HCT116 (cell line): ENCODE measurements around the gene DNAAF8. TPM values are rescaled to one million over a fixed set of nuclear protein-coding genes. Genes with fewer than 3 reads are reported as not detected.
A peak's percentile ranks its signal among the peaks of the same experiment; 100 is the strongest.

ENCODE experiments used
- ATAC-seq: fragments of 200-7000 bp; cut with Tn5 transposase; 2 replicates; pipeline ENCODE4 v1.9.1; 2020; ENCODE audit warnings: mild to moderate bottlenecking, moderate library complexity
- BruUV-seq: library from RNA; stranded (reverse); fragments of 400-500 nt; replicated peaks from 2 replicates; lab custom pipeline; 2021; lab: Mats Ljungman, UMichigan
- CTCF ChIA-PET: fragments of 300-600 bp; sonication (Branson Sonifier 250); formaldehyde crosslinking; loops from one replicate; lab custom pipeline; 2021; ENCODE audit warnings: antibody characterized with exemption; lab: Charles Lee
- POLR2A ChIA-PET: fragments of 300-600, 350-600 bp; sonication (Branson Sonifier 250); formaldehyde crosslinking; loops from one replicate; lab custom pipeline; 2021; ENCODE audit warnings: antibody characterized with exemption; lab: Charles Lee
- RAD21 ChIA-PET, 2 experiments: fragments of 300-600 bp; sonication (Branson Sonifier 250); formaldehyde crosslinking; loops; one replicate each; lab custom pipeline; 2023; ENCODE audit warnings: low total read pairs in 2 of 2; ENCODE audit not compliant: uncharacterized antibody in 2 of 2, unreplicated experiment in 2 of 2, low non-redundant PET in 1 of 2; lab: Charles Lee
- DNase-seq: peaks from one replicate; pipeline ENCODE4 v3.0.0-alpha.2; 2010; ENCODE audit warnings: low read depth, low spot score
- H2AFZ ChIP-seq: fragments of 200-600 bp; shearing (Covaris generic), sonication (generic); 2 replicates; pipeline ENCODE4 v1.6.1; 2017; ENCODE audit warnings: low read depth, mixed run types, mixed read lengths, antibody characterized with exemption, low read length; ENCODE audit not compliant: poor library complexity, severe bottlenecking
- H3K27ac ChIP-seq: 2 replicates; pipeline ENCODE4 v1.5.1; 2012; ENCODE audit warnings: low read depth, low read length
- H3K27me3 ChIP-seq: fragments of 200-600 bp; sonication (generic); 2 replicates; pipeline ENCODE4 v1.6.1; 2016; ENCODE audit warnings: mixed run types, low read length, mixed read lengths; ENCODE audit not compliant: insufficient read depth
- H3K36me3 ChIP-seq, 2 experiments: fragments of 200-500 bp in 1 of 2; fragments of 200-600 bp in 1 of 2; sonication (Bioruptor generic) in 1 of 2; sonication (generic) in 1 of 2; 2 replicates each; pipeline versions ENCODE4 v1.5.1 to v1.6.1; 2014 to 2016; ENCODE audit warnings: low read length in 2 of 2, inconsistent platforms in 1 of 2, mixed read lengths in 1 of 2, mixed run types in 1 of 2; ENCODE audit not compliant: insufficient read depth in 2 of 2, control insufficient read depth in 1 of 2
- H3K4me1 ChIP-seq, 2 experiments: fragments of 200-600 bp in 1 of 2; sonication (generic) in 1 of 2; 2 replicates each; pipeline versions ENCODE4 v1.5.1 to v1.6.1; 2012 to 2017; ENCODE audit warnings: low read length in 2 of 2, inconsistent platforms in 1 of 2, mild to moderate bottlenecking in 1 of 2, mixed read lengths in 1 of 2, mixed run types in 1 of 2, moderate library complexity in 1 of 2; ENCODE audit not compliant: insufficient read depth in 2 of 2, control insufficient read depth in 1 of 2
- H3K4me2 ChIP-seq: fragments of 200-600 bp; sonication (generic); 2 replicates; pipeline ENCODE4 v1.6.1; 2017; ENCODE audit warnings: mixed run types, low read length, mixed read lengths
- H3K4me3 ChIP-seq, 2 experiments: fragments of 200-600 bp in 1 of 2; sonication (generic) in 1 of 2; replicated peaks in 1 of 2; 2 replicates each; pipeline ENCODE4 v1.5.1; 2011 to 2016; ENCODE audit warnings: low read length in 2 of 2, control low read depth in 1 of 2, low read depth in 1 of 2, mild to moderate bottlenecking in 1 of 2, mixed read lengths in 1 of 2, mixed run types in 1 of 2
- H3K79me2 ChIP-seq: fragments of 200-600 bp; sonication (generic); 2 replicates; pipeline ENCODE4 v1.6.1; 2017; ENCODE audit warnings: mild to moderate bottlenecking, mixed run types, low read length, moderate library complexity, mixed read lengths; ENCODE audit not compliant: insufficient read depth
- H3K9ac ChIP-seq: fragments of 200-600 bp; sonication (generic); 2 replicates; pipeline ENCODE4 v1.6.1; 2016; ENCODE audit warnings: low read length, mixed read lengths
- H3K9me2 ChIP-seq: fragments of 200-600 bp; sonication (generic), shearing (Covaris generic); 2 replicates; pipeline ENCODE4 v1.6.1; 2017; ENCODE audit warnings: mixed run types, mild to moderate bottlenecking, moderate library complexity; ENCODE audit not compliant: insufficient read depth
- H3K9me3 ChIP-seq, 2 experiments: fragments of 200-500 bp in 1 of 2; fragments of 200-600 bp in 1 of 2; sonication (Bioruptor generic) in 1 of 2; sonication (generic) in 1 of 2; 2 replicates each; pipeline ENCODE4 v1.6.1; 2014 to 2017; ENCODE audit warnings: low read length in 2 of 2, mixed read lengths in 2 of 2, inconsistent platforms in 1 of 2, low read depth in 1 of 2, mild to moderate bottlenecking in 1 of 2, mixed run types in 1 of 2, moderate library complexity in 1 of 2; ENCODE audit not compliant: control insufficient read depth in 1 of 2, insufficient read depth in 1 of 2
- H4K20me1 ChIP-seq: fragments of 200-600 bp; sonication (generic), shearing (Covaris generic); 2 replicates; pipeline ENCODE4 v1.6.1; 2017; ENCODE audit warnings: mixed run types, mild to moderate bottlenecking, moderate library complexity; ENCODE audit not compliant: insufficient read depth
- CBX3 ChIP-seq: IDR thresholded peaks from 2 replicates; pipeline ENCODE4 v1.6.1; 2012; ENCODE audit warnings: low read depth
- ELF1 ChIP-seq: IDR thresholded peaks from 2 replicates; pipeline ENCODE4 v1.6.1; 2012; ENCODE audit warnings: low read depth, borderline replicate concordance
- FOSL1 ChIP-seq: IDR thresholded peaks from 2 replicates; pipeline ENCODE4 v1.6.1; 2012; ENCODE audit warnings: low read depth
- JUND ChIP-seq: IDR thresholded peaks from 2 replicates; pipeline ENCODE4 v1.6.1; 2012
- POLR2A ChIP-seq: IDR thresholded peaks from 2 replicates; pipeline ENCODE4 v1.7.0; 2011; ENCODE audit warnings: borderline replicate concordance; ENCODE audit not compliant: insufficient read depth, insufficient read length; ENCODE audit errors: extremely low read depth
- SIN3A ChIP-seq: IDR thresholded peaks from 2 replicates; pipeline ENCODE4 v1.6.1; 2012; ENCODE audit warnings: low read depth
- SP1 ChIP-seq: IDR thresholded peaks from 2 replicates; pipeline ENCODE4 v1.6.1; 2012; ENCODE audit warnings: low read depth
- YY1 ChIP-seq: IDR thresholded peaks from 2 replicates; pipeline ENCODE4 v1.6.1; 2011; ENCODE audit warnings: low read length, low read depth, moderate library complexity, mild to moderate bottlenecking; ENCODE audit not compliant: insufficient replicate concordance; ENCODE audit errors: extremely low read depth
- intact Hi-C: fragments of 100-400 bp; cut with micrococcal nuclease; formaldehyde crosslinking; loops from 2 replicates; pipeline ENCODE4 v1.10.0; 2022
- total RNA-seq: library from RNA; stranded (reverse); gene quantifications from one replicate; pipeline ENCODE4 v1.2.1, GENCODE V29; 2021; ENCODE audit not compliant: unreplicated experiment
- TF ChIP-seq, protein P1 (sequence below), 3 experiments: fragments of 200-600 bp in 1 of 3; sonication (generic) in 1 of 3; IDR thresholded peaks in 2 of 3; conservative IDR thresholded peaks in 1 of 3; 2 replicates each; pipeline ENCODE4 v1.5.1; 2012 to 2017; ENCODE audit warnings: low read depth in 2 of 3, low read length in 2 of 3, antibody characterized with exemption in 1 of 3, borderline replicate concordance in 1 of 3, control low read depth in 1 of 3, mild to moderate bottlenecking in 1 of 3, mixed read lengths in 1 of 3, mixed run types in 1 of 3, moderate library complexity in 1 of 3; ENCODE audit not compliant: insufficient read depth in 1 of 3
- TF ChIP-seq, protein P2 (sequence below): IDR thresholded peaks from 2 replicates; pipeline ENCODE4 v1.6.1; 2012
- TF ChIP-seq, protein P3 (sequence below): IDR thresholded peaks from 2 replicates; pipeline ENCODE4 v1.6.1; 2012; ENCODE audit warnings: low read depth
- TF ChIP-seq, protein P4 (sequence below): IDR thresholded peaks from 2 replicates; pipeline ENCODE4 v1.6.1; 2012

DNAAF8 gene
- total RNA-seq, 1 experiment from 2014 or later: 1.0 TPM

DNA sequence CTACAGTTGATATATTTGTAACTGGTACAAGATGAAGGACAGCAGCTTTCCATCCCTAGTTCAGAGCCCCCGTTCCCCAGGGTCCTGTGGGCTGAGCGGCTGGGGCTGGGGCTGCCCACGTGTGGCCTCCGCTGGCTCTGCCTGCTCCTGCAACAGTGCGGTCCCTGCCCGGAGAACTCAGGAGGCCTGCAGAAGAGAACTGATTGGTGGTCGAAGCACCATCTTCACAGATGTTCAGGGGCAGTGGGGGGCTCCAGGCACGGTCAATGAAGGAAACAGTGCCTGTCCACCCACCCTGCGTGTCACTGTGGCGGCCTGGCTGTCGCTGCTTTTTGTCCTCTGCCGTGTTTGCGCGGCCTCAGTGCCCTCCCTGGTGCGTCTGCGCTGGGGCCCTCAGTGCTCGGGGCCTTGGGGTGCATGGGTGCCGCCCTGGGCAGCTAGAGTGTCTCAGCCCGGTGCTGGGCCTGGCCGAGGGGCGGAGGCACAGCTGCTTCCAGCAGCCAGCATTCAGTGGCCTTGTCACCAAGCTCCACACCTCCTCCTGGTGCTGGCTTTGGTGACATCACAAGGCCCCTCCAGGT, 45.2 kb upstream of the DNAAF8 start (continued):
- TF ChIP-seq, protein P1, sequence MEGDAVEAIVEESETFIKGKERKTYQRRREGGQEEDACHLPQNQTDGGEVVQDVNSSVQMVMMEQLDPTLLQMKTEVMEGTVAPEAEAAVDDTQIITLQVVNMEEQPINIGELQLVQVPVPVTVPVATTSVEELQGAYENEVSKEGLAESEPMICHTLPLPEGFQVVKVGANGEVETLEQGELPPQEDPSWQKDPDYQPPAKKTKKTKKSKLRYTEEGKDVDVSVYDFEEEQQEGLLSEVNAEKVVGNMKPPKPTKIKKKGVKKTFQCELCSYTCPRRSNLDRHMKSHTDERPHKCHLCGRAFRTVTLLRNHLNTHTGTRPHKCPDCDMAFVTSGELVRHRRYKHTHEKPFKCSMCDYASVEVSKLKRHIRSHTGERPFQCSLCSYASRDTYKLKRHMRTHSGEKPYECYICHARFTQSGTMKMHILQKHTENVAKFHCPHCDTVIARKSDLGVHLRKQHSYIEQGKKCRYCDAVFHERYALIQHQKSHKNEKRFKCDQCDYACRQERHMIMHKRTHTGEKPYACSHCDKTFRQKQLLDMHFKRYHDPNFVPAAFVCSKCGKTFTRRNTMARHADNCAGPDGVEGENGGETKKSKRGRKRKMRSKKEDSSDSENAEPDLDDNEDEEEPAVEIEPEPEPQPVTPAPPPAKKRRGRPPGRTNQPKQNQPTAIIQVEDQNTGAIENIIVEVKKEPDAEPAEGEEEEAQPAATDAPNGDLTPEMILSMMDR (IDR thresholded peaks at IDR 0.05 in 2 of 3, conservative IDR thresholded peaks at IDR 0.05 in 1 of 3; ENCODE audit: borderline replicate concordance in 1 of 3, insufficient read depth in 1 of 3, low read depth in 2 of 3, low read length in 2 of 3): no peak
- TF ChIP-seq CBX3: no peak
- no peak for TF ChIP-seq SP1
- no peak for TF ChIP-seq ELF1
- TF ChIP-seq SIN3A: no peak
- TF ChIP-seq JUND: no peak
- TF ChIP-seq, protein P2, sequence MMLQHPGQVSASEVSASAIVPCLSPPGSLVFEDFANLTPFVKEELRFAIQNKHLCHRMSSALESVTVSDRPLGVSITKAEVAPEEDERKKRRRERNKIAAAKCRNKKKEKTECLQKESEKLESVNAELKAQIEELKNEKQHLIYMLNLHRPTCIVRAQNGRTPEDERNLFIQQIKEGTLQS: no peak
- TF ChIP-seq FOSL1: no peak
- no peak for TF ChIP-seq POLR2A

DNA sequence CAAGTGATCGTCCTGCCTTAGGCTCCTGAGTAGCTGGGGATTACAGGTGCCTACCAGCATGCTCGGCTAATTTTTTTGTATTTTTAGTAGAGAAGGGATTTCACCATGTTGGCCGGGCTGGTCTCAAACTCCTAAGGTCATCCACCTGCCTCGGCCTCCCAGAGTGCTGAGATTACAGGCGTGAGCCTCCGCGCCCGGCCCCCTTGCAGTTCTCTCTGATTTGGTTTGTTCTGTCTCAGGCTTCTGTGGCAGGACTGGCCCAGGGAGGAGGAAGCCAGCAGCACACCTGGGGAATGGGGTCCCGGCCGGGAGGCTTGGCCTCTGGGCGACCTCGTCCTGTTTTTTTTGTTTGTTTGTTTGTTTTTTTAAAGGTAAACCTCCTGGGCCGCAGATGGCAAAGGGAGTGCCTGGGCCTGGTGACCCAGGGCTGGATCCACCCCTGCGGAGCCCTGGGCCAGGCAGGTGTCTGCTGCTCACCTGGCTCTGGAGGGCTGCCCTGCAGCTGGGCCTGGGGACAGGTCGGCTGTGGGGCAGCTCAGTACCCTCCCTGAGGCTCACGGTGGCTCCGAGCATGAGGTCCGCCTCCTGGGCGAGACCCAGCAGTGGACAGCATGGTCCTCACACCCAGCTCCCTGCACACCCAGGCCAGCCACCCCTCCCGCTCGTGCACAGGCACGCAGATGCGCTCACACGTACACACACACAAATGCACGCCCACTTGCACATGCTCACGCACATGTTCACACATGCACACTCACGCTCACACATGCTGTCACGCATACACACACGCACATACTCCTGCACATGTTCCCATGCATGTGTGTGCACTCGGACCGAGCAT, 44.3 kb upstream of the DNAAF8 start:
- Histone ChIP-seq H3K9ac (no peak overlapping the region), H3K79me2 (no peaks in the 10 kb centered on the region; the same call in 1 of the 2 replicates), H3K4me3 (no peak overlapping the region), H4K20me1 (no peaks in the 10 kb centered on the region), H3K4me2 (no peak overlapping the region), H2AFZ (no peak overlapping the region), H3K4me1 (peaks cover 8 to 16% of the 10 kb centered on the region in 2 experiments; a peak in 2 of 4 replicates)
- intact Hi-C loops: no loop called here
- DNase-seq: no peak
- CTCF ChIA-PET: no interaction called here
- BruUV-seq: TSS peak; percentile 4
- TF ChIP-seq YY1: no peak
- TF ChIP-seq, protein P3, sequence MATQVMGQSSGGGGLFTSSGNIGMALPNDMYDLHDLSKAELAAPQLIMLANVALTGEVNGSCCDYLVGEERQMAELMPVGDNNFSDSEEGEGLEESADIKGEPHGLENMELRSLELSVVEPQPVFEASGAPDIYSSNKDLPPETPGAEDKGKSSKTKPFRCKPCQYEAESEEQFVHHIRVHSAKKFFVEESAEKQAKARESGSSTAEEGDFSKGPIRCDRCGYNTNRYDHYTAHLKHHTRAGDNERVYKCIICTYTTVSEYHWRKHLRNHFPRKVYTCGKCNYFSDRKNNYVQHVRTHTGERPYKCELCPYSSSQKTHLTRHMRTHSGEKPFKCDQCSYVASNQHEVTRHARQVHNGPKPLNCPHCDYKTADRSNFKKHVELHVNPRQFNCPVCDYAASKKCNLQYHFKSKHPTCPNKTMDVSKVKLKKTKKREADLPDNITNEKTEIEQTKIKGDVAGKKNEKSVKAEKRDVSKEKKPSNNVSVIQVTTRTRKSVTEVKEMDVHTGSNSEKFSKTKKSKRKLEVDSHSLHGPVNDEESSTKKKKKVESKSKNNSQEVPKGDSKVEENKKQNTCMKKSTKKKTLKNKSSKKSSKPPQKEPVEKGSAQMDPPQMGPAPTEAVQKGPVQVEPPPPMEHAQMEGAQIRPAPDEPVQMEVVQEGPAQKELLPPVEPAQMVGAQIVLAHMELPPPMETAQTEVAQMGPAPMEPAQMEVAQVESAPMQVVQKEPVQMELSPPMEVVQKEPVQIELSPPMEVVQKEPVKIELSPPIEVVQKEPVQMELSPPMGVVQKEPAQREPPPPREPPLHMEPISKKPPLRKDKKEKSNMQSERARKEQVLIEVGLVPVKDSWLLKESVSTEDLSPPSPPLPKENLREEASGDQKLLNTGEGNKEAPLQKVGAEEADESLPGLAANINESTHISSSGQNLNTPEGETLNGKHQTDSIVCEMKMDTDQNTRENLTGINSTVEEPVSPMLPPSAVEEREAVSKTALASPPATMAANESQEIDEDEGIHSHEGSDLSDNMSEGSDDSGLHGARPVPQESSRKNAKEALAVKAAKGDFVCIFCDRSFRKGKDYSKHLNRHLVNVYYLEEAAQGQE: no peak
- TF ChIP-seq, protein P4, sequence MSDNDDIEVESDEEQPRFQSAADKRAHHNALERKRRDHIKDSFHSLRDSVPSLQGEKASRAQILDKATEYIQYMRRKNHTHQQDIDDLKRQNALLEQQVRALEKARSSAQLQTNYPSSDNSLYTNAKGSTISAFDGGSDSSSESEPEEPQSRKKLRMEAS: no peak
- TF ChIP-seq, all 23 proteins: peak for 0
- no peaks in the 10 kb centered on the region for H3K9me3 ChIP-seq
- H3K36me3 ChIP-seq: no peaks in the 10 kb centered on the region; a peak in 1 of 4 replicates
- no peak overlapping the region for H3K27ac ChIP-seq
- no peaks in the 10 kb centered on the region for H3K9me2 ChIP-seq
- H3K27me3 ChIP-seq: no peaks in the 10 kb centered on the region
- ChIA-PET POLR2A (no interaction called here), RAD21 (no interaction called here)
- ATAC-seq: no peak
